ENCODE results near the gene IGF2. TPM values are rescaled to one million over a fixed set of nuclear protein-coding genes. Genes with fewer than 3 reads are reported as not detected.

The IGF2 gene
- total RNA-seq, 1 experiment from 2014 or later: 14.5 TPM

DNA sequence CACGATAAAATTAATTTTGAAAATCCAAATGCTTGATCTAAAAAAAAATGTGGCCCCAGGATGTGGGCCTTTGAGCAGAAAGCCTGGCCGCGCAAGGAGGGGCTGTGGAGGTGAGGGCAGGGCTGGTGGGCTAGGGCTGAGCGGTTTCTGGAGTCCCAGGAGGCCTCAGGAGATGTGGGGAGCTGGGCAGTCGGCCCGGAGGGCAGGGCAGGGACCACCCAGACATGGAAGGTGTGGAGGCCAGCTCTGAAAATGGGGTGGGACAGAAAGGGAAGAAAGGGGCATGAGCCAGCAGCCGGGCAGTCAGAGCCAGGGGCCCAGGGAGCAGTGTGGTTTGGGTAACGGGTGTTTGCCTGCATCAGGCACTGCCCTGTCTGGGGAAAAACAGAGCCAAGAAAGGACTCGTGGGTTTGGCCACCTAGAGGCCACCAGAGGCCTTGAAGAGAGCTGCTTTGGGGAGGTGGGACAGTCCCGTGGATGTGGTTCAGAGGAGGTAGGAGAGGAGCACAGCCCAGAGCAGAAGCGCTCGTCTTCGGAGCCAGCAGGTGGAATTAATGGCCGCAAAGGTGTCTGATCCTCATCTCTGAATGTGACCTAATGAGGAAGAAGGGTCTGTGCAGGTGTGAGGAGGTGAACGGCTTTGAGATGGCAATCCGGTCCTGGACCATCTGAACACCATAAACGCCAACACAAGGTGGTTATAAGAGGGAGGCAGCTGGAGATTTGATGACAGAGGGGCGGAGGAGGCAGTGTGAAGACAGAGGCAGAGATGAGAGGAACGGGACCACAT is 50.2 kb downstream of the IGF2 start:
- POLR2A ChIA-PET: no interaction called here
- BruUV-seq (replicated peaks): no TSS peak
- CTCF ChIA-PET: interaction anchor here (0.8 to 1.8 kb wide), 3 partner anchors 10 to 63 kb away, joined by 3 to 4 read pairs (median 3); no protein-coding TSS in a partner anchor
- ATAC-seq: peak; percentile 55
- no peak for DNase-seq (ENCODE audit: low read depth, low spot score)
- H3K27ac ChIP-seq (ENCODE audit: low read length): no peak overlapping the region
- peaks cover 2% of the 10 kb centered on the region; the same call in 1 of the 2 replicates for H3K9me3 ChIP-seq (ENCODE audit: control insufficient read depth, insufficient read depth, low read depth, low read length)
- in situ Hi-C loops (cut with HindIII; ENCODE audit: low pct_unique_long_range_greater_than_20kb, low sequenced_read_pairs): no loop called here
- no peak overlapping the region for H3K4me3 ChIP-seq (ENCODE audit: low read depth in 2 of 2, low read length in 2 of 2)
- TF ChIP-seq TCF7L2 (IDR thresholded peaks at IDR 0.05; ENCODE audit: low read depth, low read length): no peak
- H3K27me3 ChIP-seq (ENCODE audit: control insufficient read depth, insufficient read depth, low read length): no peaks in the 10 kb centered on the region
- no peaks in the 10 kb centered on the region; the same call in 1 of the 2 replicates for H3K4me1 ChIP-seq (ENCODE audit: control insufficient read depth, insufficient read depth, low read length)
- intact Hi-C loops (cut with micrococcal nuclease; ENCODE audit: unreplicated experiment): no loop called here
- no peaks in the 10 kb centered on the region for H3K36me3 ChIP-seq (ENCODE audit: control insufficient read depth, insufficient read depth, low read length)

- Histone ChIP-seq H3K9me3 (ENCODE audit: control insufficient read depth, insufficient read depth, low read depth, low read length) (peaks cover 6% of the 10 kb centered on the region; the same call in 1 of the 2 replicates), H3K4me1 (ENCODE audit: control insufficient read depth, insufficient read depth, low read length) (no peaks in the 10 kb centered on the region; the same call in 1 of the 2 replicates), H3K27ac (ENCODE audit: low read length) (no peak overlapping the region), H3K27me3 (ENCODE audit: control insufficient read depth, insufficient read depth, low read length) (no peaks in the 10 kb centered on the region), H3K4me3 (ENCODE audit: low read depth in 2 of 2, low read length in 2 of 2) (no peak overlapping the region), H3K36me3 (ENCODE audit: control insufficient read depth, insufficient read depth, low read length) (no peaks in the 10 kb centered on the region)
- intact Hi-C loops (cut with micrococcal nuclease; ENCODE audit: unreplicated experiment): no loop called here
- no peak for ATAC-seq
- no peak for DNase-seq (ENCODE audit: low read depth, low spot score)
- ChIA-PET CTCF (interaction anchor here (0.8 to 1.8 kb wide), 2 partner anchors 9 to 64 kb away, joined by 3 to 4 read pairs; no protein-coding TSS in a partner anchor), POLR2A (no interaction called here)
- TF ChIP-seq REST (IDR thresholded peaks at IDR 0.05; ENCODE audit: insufficient read depth in 1 of 2, low read depth in 2 of 2, low read length in 1 of 2) (no peak), TCF7L2 (IDR thresholded peaks at IDR 0.05; ENCODE audit: low read depth, low read length) (no peak)
- no TSS peak for BruUV-seq (replicated peaks)
- in situ Hi-C loops (cut with HindIII; ENCODE audit: low pct_unique_long_range_greater_than_20kb, low sequenced_read_pairs): no loop called here
Measured at GRCh38 chr11:2088284-2088683, 50.9 kb downstream of the IGF2 start.

GRCh38 chr11:2086239-2087040 is 52.7 kb downstream of the IGF2 start:
- no TSS peak for BruUV-seq (replicated peaks)
- in situ Hi-C loops (cut with HindIII; ENCODE audit: low pct_unique_long_range_greater_than_20kb, low sequenced_read_pairs): no loop called here
- ATAC-seq (no peak), DNase-seq (ENCODE audit: low read depth, low spot score) (no peak)
- Histone ChIP-seq H3K27ac (ENCODE audit: low read length) (no peak overlapping the region), H3K36me3 (ENCODE audit: control insufficient read depth, insufficient read depth, low read length) (no peaks in the 10 kb centered on the region), H3K27me3 (ENCODE audit: control insufficient read depth, insufficient read depth, low read length) (no peaks in the 10 kb centered on the region), H3K9me3 (ENCODE audit: control insufficient read depth, insufficient read depth, low read depth, low read length) (peaks cover 6% of the 10 kb centered on the region; the same call in 1 of the 2 replicates), H3K4me3 (ENCODE audit: low read depth in 2 of 2, low read length in 2 of 2) (no peak overlapping the region), H3K4me1 (ENCODE audit: control insufficient read depth, insufficient read depth, low read length) (no peaks in the 10 kb centered on the region)
- TF ChIP-seq POLR2AphosphoS5 (IDR thresholded peaks at IDR 0.05; ENCODE audit: low read depth, low read length): no peak
- TF ChIP-seq CTCF (IDR thresholded peaks at IDR 0.05): no peak
- TF ChIP-seq SIN3A (IDR thresholded peaks at IDR 0.05; ENCODE audit: borderline replicate concordance, insufficient read depth, low read depth, low read length): no peak
- TF ChIP-seq REST (IDR thresholded peaks at IDR 0.05; ENCODE audit: insufficient read depth in 1 of 2, low read depth in 2 of 2, low read length in 1 of 2): no peak
- TF ChIP-seq TCF7L2 (IDR thresholded peaks at IDR 0.05; ENCODE audit: low read depth, low read length): no peak
- intact Hi-C loops (cut with micrococcal nuclease; ENCODE audit: unreplicated experiment): no loop called here
- CTCF ChIA-PET: interaction anchor here (0.6 kb wide), 1 partner anchor 10 kb away, joined by 9 read pairs; no protein-coding TSS in a partner anchor
- POLR2A ChIA-PET: no interaction called here

Data from Panc1 (cell line).